Vagina (tissue), 2 donors: Measurements from ENCODE around the gene DNM3. TPM values are rescaled to one million over a fixed set of nuclear protein-coding genes. Genes with fewer than 3 reads are reported as not detected.

Experiments
- DNase-seq, 2 donors: peaks; one replicate each; pipeline ENCODE4 v3.0.0-alpha.2; 2017; ENCODE audit errors: extremely low spot score in 2 of 2
- H3K27ac ChIP-seq: fragments of 200-600 bp; sonication (generic); one replicate; pipeline ENCODE4 v1.5.1; 2019
- H3K27me3 ChIP-seq: fragments of 200-600 bp; sonication (generic); one replicate; pipeline ENCODE4 v1.5.1; 2019
- H3K36me3 ChIP-seq, 2 donors: fragments of 200-600 bp; sonication (generic); one replicate each; pipeline ENCODE4 v1.5.1; 2017 to 2019
- H3K4me1 ChIP-seq: fragments of 200-600 bp; sonication (generic); one replicate; pipeline ENCODE4 v1.5.1; 2019
- H3K4me3 ChIP-seq, 2 donors: fragments of 200-600 bp; sonication (generic); 1 replicate in 1 of 2; 2 replicates in 1 of 2; pipeline ENCODE4 v1.5.1; 2016 to 2019
- H3K9me3 ChIP-seq: fragments of 200-600 bp; sonication (generic); one replicate; pipeline ENCODE4 v1.5.1; 2019
- CTCF ChIP-seq, 3 experiments: fragments of 450-650 bp in 2 of 3; fragments of 200-600 bp in 1 of 3; sonication (generic) in 1 of 3; IDR thresholded peaks; one replicate each; pipeline ENCODE4 v1.5.1; 2017 to 2019; ENCODE audit warnings: antibody characterized with exemption in 3 of 3, mild to moderate bottlenecking in 2 of 3, moderate library complexity in 2 of 3
- POLR2A ChIP-seq, 2 donors: fragments of 450-650 bp; IDR thresholded peaks; one replicate each; pipeline ENCODE4 v1.6.1; 2017; ENCODE audit warnings: antibody characterized with exemption in 2 of 2, mild to moderate bottlenecking in 2 of 2, moderate library complexity in 2 of 2
- POLR2AphosphoS5 ChIP-seq, 2 donors: sonication (generic); formaldehyde crosslinking; IDR thresholded peaks; one replicate each; pipeline ENCODE4 v1.9.0; 2017; ENCODE audit warnings: antibody characterized with exemption in 2 of 2, mild to moderate bottlenecking in 2 of 2, low read depth in 1 of 2; ENCODE audit not compliant: insufficient read depth in 1 of 2
- intact Hi-C: fragments of 100-400 bp; cut with DNase I; formaldehyde crosslinking; loops from one replicate; pipeline ENCODE4 v1.15.1; 2023
- total RNA-seq: library from RNA; depleted of rRNA; stranded (reverse); fragments of >200 nt; gene quantifications from one replicate; pipeline ENCODE4 v1.2.3, GENCODE V29; 2016

DNM3 gene
- total RNA-seq, 1 donor from 2014 or later, result 15.5 TPM

DNA sequence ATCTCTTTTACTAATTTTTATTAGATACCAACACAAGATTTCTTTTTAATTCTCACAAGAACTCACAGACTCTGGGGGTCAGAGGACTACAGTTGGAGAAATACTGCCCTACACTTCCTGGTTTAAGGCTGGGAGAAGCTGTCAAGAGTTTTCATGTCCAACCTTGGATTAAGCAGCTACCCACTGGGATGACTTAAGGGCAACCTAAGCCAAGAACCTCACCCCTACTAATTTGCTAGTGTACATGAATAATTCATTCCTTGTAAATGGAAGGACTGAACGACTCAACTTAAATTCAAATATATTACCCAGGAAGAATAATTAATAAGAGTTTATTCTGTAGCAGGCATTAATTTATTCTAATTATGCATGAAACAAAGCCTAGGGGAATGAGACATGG, 396.9 kb downstream of the DNM3 start:
- Histone ChIP-seq H3K36me3 (no peaks in the 10 kb centered on the region), H3K27ac (no peak overlapping the region), H3K9me3 (no peaks in the 10 kb centered on the region), H3K4me1 (peaks cover 6% of the 10 kb centered on the region), H3K27me3 (no peaks in the 10 kb centered on the region), H3K4me3 (no peak overlapping the region)
- DNase-seq, result no peak
- intact Hi-C loops, result no loop called here
- TF ChIP-seq POLR2A (IDR thresholded peaks at IDR 0.05) (no peak), CTCF (IDR thresholded peaks at IDR 0.05) (no peak), POLR2AphosphoS5 (IDR thresholded peaks at IDR 0.05; ENCODE audit: insufficient read depth in 1 of 2, low read depth in 1 of 2) (no peak)

DNA sequence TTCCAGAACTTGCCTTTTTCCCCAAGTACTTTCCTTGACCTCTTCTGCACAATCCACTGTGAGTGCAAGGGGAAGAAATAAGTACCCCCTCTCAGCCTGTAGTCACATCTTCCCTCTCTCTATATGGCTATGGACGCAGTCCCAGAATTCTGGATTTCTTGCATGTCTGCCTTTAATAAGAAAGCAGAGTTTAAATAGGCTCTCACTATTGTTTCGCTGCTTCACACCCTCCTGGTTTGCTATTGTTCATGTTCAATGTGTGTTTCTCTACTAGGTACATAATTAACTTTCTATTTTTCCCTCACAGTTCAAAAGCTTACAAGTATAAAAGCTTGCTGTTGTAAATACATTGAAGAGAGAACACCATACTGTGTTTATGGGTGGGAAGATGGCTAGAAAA, 397.7 kb downstream of the DNM3 start:
- no peak overlapping the region for H3K27ac ChIP-seq
- intact Hi-C loops, result no loop called here
- TF ChIP-seq CTCF (IDR thresholded peaks at IDR 0.05) (no peak), POLR2A (IDR thresholded peaks at IDR 0.05) (no peak), POLR2AphosphoS5 (IDR thresholded peaks at IDR 0.05; ENCODE audit: insufficient read depth in 1 of 2, low read depth in 1 of 2) (no peak)
- no peaks in the 10 kb centered on the region for H3K27me3 ChIP-seq
- peaks cover 6% of the 10 kb centered on the region for H3K4me1 ChIP-seq
- no peaks in the 10 kb centered on the region for H3K36me3 ChIP-seq
- no peak for DNase-seq
- no peaks in the 10 kb centered on the region for H3K9me3 ChIP-seq
- no peak overlapping the region for H3K4me3 ChIP-seq

GRCh38 chr1:172239901-172240300, 398.6 kb downstream of the DNM3 start:
- intact Hi-C loops, result no loop called here
- no peaks in the 10 kb centered on the region for H3K27me3 ChIP-seq
- DNase-seq, result no peak
- no peak overlapping the region for H3K27ac ChIP-seq
- H3K4me3 ChIP-seq, result no peak overlapping the region
- no peaks in the 10 kb centered on the region for H3K36me3 ChIP-seq
- no peaks in the 10 kb centered on the region for H3K9me3 ChIP-seq
- peaks cover 6% of the 10 kb centered on the region for H3K4me1 ChIP-seq
- no peak for TF ChIP-seq POLR2AphosphoS5 (IDR thresholded peaks at IDR 0.05; ENCODE audit: insufficient read depth in 1 of 2, low read depth in 1 of 2)
- TF ChIP-seq CTCF (IDR thresholded peaks at IDR 0.05), result no peak

DNA sequence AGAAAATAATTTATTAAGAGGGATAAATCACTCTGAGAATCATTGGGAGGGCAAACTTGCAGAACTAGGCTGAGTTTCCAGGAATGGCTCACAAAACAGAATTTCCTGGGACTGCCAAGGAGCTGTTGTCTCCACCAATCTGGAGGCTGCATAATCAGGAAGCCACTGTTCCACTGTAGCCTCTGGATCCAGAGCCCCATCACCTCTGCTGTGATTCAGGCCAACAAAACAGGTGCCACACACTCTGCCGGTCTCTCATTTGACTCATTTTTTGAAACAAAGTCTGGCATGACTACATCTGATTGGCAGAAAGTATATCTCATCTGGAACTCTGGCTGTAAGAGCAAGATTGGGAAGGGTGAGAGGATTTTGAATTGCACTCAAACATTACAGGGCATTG, 400.2 kb downstream of the DNM3 start:
- H3K4me1 ChIP-seq, result peaks cover 6% of the 10 kb centered on the region
- no peak overlapping the region for H3K4me3 ChIP-seq
- no peak for DNase-seq
- intact Hi-C loops, result no loop called here
- H3K36me3 ChIP-seq, result no peaks in the 10 kb centered on the region
- TF ChIP-seq POLR2A (IDR thresholded peaks at IDR 0.05), result no peak
- no peak for TF ChIP-seq CTCF (IDR thresholded peaks at IDR 0.05)
- no peak for TF ChIP-seq POLR2AphosphoS5 (IDR thresholded peaks at IDR 0.05; ENCODE audit: insufficient read depth in 1 of 2, low read depth in 1 of 2)
- no peaks in the 10 kb centered on the region for H3K9me3 ChIP-seq
- H3K27ac ChIP-seq, result no peak overlapping the region
- H3K27me3 ChIP-seq, result no peaks in the 10 kb centered on the region

DNA sequence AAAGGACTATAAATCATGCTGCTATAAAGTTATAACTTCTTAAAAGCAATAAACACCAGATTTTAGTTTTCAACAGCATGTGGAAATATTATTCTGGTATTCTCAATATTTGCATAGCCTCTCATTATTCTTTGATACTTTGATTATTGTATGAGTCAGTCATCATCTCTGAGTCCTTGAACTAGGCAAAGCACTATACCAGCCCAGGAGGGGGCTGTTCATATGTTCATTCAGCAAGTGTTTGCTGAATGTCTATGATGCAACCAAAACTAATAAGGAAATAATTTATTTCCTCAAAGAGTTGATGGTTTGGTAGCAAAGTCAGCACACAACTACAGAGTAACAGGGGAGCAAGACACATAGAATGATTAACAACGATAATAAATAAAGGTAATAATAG, 403.6 kb downstream of the DNM3 start:
- Histone ChIP-seq H3K36me3 (no peaks in the 10 kb centered on the region), H3K27me3 (no peaks in the 10 kb centered on the region), H3K4me1 (peaks cover 6% of the 10 kb centered on the region), H3K9me3 (no peaks in the 10 kb centered on the region), H3K4me3 (no peak overlapping the region), H3K27ac (no peak overlapping the region)
- no peak for DNase-seq
- TF ChIP-seq POLR2AphosphoS5 (IDR thresholded peaks at IDR 0.05; ENCODE audit: insufficient read depth in 1 of 2, low read depth in 1 of 2) (no peak), CTCF (IDR thresholded peaks at IDR 0.05) (no peak), POLR2A (IDR thresholded peaks at IDR 0.05) (no peak)
- intact Hi-C loops, result no loop called here
